Posterior cingulate gyrus (tissue), 11 donors: ENCODE measurements around the gene BICD1.
"Not testable (repeated sequence)": the region's sequence is repeated elsewhere in the genome, so short reads cannot be mapped to it uniquely, and the experiment has no call there.

Source experiments
- DNase-seq, 10 donors: peaks; one replicate each; pipeline versions ENCODE4 v3.0.0 to v3.0.0-alpha.2; 2020 to 2021; ENCODE audit warnings: mixed read lengths in 3 of 10
- intact Hi-C: fragments of 100-400 bp; cut with DNase I; formaldehyde crosslinking; loops from one replicate; pipeline ENCODE4 v1.15.1; 2023

BICD1 gene

DNA sequence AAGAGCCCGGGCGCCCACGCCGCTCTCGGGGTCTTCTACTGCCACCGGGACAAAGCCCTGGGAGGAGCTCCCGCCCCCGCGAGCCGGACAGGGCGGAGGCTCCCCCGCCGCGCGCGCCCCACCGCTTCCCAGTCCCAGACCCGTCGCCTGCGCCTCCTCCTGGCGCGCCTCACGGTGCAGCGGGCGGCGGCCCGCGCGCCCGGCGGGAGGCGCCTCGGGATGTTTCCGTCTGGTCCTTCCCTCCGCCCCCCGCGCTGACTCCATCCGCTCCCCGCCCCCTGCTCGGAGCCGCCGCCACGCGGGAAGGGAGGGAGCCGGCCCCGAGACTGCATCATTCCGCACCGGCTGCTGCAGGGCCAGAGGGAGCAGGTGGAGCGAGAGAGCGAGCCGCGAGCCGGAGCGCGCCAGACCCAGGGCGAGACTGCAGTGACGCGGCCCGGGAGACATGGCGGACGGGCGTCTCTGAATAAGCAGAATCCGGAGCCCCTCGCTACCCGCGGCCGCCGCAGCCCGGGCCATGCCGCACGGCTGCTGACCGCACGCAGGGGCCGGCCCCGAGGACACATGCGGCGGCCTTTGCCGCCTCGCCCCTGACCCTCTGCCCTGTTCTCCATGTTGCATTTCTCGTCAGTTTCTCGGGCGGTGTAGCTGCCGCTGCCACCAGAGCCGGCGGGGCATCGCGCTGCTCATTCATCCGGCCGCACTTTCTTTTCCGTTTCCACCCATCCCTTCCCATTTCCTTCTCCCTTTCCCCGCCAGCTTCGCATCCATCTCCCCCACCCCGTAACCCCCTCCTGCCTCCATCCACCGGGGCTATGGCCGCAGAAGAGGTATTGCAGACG, at the start of gene BICD1:
Gene BICD1 (plus strand): TSS at position 331 of the 842 bp plus-strand sequence. CDS start 485 bp downstream, at position 816.
- DNase-seq = peak; percentile 86 to 98 (median 90)
- intact Hi-C loops = loop anchor here (5.0 kb wide), 2 partner anchors 449 to 514 kb away; partner anchors contain the start of genes DENND5B and ETFBKMT

DNA sequence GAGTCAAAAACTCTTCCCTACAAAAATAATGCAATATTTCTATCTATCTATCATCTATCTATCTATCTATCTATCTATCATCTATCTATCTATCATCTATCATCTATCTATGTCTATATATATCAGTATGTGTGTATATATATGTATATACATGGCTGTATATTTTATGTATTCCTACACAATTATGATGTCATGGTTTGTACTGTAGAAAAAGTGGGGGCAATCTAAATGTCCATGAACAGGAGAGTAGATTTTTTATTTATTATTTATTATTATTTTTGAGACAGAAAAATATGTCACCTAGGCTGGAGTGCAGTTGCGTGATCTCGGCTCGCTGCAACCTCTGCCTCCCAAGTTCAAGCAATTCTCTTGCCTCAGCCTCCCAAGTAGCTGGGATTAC, 45.6 kb upstream of the BICD1 start:
- no peak for DNase-seq
- intact Hi-C loops = loop anchor here (5.0 kb wide), 1 partner anchor 41 kb away; no protein-coding TSS in a partner anchor

DNA sequence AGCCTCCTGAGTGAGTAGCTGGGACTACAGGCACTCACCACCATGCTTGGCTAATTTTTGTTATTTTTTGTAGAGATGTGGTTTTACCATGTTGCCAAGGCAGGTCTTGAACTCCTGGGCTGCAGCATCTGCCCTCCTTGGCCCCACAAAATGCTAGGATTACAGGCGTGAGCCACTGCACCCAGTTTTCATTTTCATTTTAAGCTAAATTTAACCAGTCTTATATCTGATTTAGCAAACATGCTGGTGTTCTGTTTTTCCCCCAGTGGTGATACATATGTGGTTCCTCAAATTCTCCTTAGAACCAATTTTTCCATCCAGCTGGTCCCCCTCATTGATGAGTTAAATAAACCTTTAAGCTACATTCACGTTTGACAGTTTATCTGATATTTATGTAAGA, 43.8 kb upstream of the BICD1 start:
- intact Hi-C loops = loop anchor here (5.0 kb wide), 1 partner anchor 39 kb away; no protein-coding TSS in a partner anchor
- no peak for DNase-seq

DNA sequence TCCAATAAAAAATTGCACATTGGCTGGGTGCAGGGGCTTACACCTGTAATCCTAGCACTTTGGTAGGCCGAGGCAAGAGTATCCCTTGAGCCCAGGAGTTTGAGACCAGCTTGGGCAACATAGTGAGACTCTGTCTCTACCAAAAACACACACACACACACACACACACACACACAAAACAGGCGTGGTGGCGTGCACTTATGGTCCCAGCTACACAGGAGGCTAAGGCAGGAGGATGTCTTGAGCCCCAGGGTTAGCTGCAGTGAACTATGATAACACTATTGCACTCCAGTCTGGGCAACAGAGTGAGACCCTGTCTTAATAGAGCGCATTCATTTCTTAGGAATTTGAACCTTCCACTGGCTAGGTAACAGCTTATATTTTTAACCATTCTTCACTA, 42.9 kb upstream of the BICD1 start:
- intact Hi-C loops = loop anchor here (5.0 kb wide), 1 partner anchor 39 kb away; no protein-coding TSS in a partner anchor
- no peak for DNase-seq

DNA sequence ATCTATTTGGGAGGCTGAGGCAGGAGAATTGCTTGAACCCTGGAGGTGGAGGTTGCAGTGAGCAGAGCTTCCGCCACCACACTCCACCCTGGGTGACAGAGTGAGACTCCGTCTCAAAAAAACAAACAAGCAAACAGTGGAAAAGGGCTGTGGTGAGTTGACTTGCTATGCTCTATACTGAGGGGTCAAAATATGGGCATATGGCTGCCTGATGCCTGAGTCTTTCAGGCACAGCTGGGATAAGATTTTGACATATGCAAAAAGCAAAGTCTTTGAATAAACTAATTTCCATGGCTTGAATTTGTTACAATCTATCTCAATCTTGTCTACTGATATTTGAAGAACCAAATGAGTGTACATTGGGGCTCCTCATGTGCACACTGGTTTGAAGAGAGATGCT, 40.4 kb upstream of the BICD1 start:
- intact Hi-C loops = no loop called here
- DNase-seq = no peak

DNA sequence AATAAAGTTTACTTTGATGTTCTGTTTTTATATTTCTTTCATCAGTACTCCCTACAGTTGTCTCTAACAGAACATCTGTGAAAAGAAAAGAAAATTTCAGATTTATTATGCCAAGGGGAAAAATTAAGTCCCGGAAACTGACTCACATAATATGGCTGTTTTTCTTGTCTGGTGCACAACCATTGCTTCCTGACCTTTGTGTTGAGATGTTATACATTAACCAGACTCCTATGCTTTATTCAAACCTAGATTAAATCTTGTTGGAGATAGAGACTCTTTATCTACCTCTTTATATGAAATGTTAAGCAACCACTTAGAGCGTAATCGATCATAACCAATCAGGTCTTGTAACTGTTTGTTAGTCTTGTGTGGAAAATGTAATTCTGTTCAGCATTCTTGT, 37.6 kb upstream of the BICD1 start:
- intact Hi-C loops = no loop called here

DNA sequence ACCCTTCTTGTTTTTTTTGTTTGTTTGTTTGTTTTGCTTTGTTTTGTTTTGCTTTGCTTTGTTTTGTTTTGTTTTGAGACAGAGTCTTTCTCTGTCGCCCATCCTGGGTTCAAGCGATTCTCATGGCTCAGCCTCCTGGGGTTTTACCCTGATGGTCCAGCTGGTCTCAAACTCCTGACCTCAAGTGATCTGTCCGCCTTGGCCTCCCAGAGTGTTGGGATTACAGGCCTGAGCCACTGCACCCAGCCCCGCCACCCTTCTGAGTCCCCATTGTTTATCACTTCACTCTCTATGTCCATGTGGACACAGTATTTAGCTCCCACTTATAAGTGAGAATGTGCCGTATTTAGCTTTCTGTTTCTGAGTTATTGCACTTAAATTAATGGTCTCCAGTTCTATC, 36.9 kb upstream of the BICD1 start:
- DNase-seq = no peak
- intact Hi-C loops = no loop called here

More for the DNA sequence above, 37.6 kb upstream of the BICD1 start:
- no peak for DNase-seq

DNA sequence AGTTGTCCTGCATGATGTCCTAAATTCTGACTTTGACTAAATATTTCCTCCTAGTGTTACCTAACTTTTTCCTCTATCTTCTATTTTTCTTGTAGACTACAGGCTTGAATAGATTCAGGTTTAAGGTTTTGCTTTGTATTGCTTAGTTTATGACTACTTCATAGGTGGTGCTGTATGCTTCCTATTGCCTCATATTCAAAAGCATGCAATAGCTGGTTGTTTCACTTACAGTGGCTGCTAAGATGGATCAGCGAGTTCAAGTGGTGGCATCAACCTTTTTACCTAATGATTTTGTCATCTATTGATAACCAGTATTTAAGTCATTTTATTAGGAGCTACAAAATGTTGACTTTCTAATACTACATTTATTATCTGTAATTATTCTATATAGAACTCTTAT, 36.3 kb upstream of the BICD1 start:
- intact Hi-C loops = no loop called here
- DNase-seq = no peak

DNA sequence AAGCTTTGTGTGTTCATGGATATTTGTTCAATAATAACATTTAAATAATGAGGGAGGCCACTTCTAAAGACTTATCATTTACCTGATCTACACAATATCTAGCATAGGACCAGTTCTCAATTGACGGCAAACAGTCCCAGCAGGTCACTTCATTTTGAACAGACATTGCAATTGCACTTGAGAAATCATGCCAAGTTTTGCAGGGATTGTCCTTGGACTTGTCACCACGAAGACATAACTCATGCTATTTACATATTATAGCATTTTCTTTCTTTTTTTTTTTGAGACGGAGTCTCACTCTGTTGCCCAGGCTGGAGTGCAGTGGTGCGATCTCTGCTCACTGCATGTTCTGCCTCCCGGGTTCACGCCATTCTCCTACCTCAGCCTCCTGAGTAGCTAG, 34.5 kb upstream of the BICD1 start:
- intact Hi-C loops = no loop called here
- no peak for DNase-seq

DNA sequence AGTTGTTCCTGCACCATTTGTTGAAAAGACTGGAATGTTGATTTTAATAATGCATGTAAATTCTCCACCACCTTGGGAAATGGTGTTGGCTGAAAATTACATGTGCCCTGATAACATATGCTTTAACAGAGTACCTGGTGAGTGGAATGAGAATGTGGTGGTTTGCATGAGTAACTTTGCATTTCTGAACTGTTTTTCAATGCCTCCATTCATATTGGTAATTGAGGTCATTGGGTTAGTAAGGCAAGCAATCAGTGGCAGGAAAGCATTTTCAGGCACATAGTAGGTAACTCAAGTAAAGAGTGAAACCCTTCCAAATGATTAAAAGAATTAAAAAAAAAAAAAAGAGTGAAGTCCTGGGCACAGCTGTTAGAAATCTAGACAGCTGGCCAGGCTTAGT, 32.2 kb upstream of the BICD1 start:
- DNase-seq = no peak
- intact Hi-C loops = no loop called here

DNA sequence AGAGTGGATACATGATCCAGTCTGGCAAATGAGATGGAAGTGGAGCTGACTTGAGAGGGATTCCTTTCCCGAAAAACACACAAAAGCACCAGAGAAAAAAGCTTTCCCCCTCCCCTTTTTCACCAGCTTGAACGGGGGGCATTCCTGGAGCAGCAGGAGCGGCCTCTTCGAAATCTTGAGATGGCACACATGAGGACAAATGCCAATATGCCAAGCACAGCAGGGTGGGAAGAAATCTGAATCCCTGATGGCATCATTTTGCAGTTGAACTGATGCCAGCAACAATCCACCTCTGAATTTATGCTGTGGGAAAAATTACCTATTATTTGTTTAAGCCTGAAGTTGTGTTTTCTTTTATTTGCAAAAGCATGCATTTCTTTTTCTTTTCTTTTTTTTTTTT, 29.7 kb upstream of the BICD1 start:
- intact Hi-C loops = no loop called here
- DNase-seq = no peak

DNA sequence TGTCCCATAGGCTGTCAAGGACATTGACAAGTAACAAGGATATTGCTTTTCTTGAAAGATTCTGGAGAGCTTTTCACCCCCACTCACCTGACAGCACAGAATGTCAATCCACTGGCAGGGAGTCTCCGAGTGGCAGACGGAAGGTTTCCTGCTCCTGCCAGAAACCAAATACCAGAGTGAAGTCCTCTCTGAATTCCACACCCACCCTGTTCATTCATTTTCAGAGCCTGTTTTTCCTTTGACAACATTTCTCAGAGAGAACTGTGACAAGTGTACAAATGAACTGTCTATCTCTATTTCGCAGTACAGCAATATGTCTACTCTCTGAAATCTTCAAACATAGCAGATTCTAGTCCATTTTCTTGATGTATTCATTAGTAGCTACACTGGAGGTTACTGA, 26.2 kb upstream of the BICD1 start:
- DNase-seq = no peak
- intact Hi-C loops = no loop called here

DNA sequence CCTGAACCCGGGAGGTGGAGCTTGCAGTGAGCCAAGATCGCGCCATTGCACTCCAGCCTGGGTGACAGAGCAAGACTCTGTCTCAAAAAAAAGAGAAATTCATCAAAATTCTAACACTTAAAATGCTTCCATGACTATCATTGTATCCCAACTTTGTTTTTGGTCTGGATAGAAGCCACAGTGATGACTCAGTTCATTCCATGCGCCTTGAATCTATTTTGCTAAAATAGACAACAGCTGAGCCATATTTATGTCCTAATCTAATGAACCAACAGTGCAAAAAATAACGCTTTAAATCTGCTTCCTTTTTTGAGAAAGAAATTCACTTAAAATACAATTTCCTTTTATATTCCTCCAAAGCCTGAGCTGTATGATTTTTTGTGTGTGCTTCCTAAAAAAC, 23.2 kb upstream of the BICD1 start:
- intact Hi-C loops = no loop called here

DNA sequence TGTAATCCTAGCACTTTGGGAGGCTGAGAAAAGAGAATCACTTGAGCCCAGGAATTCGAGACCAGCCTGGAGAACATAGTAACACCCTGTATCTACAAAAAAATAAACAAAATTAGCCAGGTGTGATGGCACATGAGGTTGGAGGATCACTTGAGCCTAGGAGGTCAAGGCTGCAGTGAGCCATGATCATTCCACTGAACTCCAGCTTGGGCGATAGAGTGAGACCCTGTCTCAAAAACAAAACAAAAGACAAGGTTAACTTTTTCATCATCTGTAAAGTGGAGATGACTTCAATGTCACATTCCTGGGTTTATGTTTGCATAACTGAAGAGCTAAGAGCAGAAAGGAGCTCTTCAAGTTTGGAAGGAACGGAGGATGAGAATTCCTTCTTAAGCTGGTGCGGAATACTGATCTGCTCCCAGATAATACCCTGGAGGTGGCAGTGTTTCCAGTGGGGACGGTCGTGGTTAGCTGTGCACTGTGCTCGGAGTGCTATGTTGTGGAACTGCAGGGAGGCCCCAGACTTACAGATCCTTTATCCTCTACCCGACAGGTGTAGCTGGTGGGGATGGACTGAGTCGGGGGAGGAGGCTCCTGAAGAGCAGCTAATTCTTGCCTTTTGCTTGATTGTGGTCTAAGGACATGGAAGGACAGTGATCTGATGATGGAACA, 22.5 kb upstream of the BICD1 start:
- no peak for DNase-seq
- intact Hi-C loops = no loop called here

More for the DNA sequence above, 23.2 kb upstream of the BICD1 start:
- no peak for DNase-seq

DNA sequence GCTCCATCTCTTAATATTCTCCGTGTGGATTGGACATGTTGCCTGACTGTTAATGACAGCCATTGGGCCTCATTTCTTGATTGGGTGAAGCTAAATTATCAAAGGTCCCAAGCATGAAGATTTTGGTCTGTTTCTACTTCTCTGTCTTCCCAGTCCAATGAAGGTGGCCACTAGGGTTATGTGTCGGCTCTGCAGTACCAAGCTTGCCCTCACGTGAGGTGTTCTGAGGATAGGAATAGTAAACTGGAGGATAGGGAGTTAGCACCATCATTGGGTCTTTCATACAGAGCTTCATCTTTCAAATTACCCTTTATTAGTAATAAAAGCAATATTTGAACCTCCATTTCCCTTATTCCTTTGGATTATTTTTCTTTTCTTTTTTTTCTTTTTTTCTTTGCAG, 21.9 kb upstream of the BICD1 start:
- intact Hi-C loops = no loop called here
- DNase-seq = no peak

DNA sequence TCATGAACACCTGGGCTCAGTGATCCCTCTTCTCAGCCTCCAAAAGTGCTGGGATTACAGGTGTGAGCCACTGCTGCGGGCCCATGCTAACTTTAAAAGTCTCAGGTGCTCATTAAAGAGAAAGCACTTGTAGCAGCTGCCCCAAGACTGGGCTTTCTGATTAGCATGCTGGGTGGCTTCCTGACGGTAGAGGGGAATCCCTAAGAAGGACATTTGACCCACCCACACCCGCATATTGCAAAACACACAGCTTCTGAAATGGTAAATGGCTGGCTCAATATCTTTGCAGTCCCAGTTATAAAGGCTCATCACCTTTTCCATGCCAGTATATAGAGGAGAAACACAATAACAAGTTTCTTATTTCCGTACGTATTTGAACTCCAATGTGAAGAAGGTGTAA, 19.3 kb upstream of the BICD1 start:
- DNase-seq = no peak
- intact Hi-C loops = no loop called here

DNA sequence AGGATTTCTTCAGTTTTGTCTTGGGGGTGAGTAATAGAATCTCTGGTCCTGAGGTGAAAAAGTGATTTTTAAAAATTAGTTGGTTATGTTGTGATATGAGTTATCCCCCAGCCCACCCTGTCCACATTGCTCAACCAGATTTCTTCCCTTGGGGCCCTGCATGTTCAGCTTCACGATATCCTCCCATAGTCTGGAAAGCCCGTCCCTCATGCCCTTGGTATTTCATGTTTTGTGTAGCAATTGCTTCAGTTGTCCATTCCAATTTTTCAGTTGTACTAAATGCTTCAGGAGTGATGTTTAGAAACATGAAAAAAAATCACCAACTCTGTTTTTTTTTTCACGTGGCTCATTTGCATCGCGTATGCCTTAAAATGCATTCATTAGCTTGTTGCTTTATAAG, 17.5 kb upstream of the BICD1 start:
- intact Hi-C loops = no loop called here
- no peak for DNase-seq

DNA sequence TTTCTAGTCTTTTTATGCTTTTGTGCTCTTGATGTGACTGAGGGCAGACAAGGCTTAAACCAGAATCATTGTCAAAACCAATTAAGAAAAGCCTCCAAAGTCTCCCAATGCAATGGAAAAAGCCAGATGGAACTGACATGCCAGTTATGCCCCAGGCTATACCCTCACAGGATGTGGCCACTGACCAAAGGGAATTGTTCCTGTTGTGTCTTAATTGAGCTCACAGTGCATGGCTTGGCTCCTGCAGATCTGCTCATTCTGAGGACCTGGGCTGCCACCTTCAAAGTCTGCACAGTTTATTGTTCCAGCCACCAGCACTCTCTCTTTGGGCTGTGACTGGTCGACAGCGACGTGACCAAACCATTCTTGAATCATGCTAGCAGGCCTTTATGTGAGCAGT, 17.1 kb upstream of the BICD1 start:
- intact Hi-C loops = no loop called here
- no peak for DNase-seq

DNA sequence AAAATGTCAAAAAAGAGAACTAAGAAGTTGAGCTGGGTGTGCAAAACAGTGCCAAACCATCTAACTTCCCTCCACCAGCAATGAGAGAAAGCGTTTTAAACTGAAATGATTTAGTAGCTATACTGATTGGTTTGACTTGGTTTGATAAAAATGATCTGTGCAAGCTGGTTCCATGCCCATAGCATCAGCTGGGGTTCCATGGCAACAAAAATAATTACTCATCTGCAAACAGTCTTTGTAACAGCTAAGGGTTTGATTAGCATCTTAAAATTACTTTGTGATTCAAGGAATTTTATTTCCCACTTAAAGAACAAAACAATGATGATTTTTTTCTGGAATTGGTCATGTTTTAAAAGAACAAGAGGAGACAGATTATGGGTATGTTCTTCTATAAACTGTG, 15.0 kb upstream of the BICD1 start:
- DNase-seq = no peak
- intact Hi-C loops = no loop called here

DNA sequence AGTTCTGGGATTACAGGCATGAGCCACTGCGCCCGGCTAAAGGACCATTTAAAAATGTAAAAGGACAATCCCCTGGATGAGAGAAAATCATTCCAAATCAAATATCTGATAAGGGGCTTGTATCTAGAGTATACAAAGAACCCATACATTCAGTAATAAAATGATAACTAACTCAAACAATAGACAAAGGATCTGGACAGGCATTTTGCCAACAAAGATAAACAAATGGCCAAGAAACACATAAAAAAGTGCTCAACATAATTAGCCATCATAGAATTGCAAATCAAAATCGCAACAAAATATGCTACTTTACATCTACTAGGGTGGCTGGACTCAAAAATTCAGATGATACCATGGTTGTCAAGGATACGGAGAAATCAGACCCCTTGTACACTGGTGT, 8.5 kb upstream of the BICD1 start:
- intact Hi-C loops = no loop called here
- no peak for DNase-seq

DNA sequence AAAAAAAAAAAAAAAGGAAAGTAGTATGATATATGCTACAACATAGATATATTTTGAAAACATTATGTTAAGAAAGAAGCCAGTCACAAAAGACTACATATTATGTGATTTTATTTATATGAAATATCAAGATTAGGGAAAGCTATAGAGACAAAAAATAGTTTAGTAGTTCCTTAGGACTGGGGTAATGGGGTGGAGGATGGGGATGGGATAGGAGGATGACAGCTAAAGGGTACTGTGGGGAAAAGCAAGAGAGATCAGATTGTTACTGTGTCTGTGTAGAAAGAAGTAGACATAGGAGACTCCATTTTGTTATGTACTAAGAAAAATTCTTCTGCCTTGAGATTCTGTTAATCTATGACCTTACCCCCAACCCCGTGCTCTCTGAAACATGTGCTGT, 7.4 kb upstream of the BICD1 start:
- intact Hi-C loops, DNase-seq: not testable (repeated sequence)

DNA sequence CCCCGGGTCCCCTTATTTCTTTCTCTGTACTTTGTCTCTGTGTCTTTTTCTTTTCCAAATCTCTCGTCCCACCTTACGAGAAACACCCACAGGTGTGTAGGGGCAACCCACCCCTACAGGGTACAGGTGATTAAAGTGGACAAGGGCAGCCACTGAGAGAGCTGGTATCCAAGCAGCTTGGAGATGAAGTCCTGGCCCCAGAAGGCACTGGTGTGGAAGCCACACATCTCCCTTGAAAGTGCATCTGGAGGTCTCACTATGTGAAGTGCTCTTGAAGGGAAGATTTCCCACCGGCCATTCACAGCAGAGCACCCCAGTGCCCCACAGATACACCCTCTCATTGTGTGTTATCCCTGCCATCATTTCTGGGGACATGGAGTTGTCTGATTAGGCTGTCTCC, 6.3 kb upstream of the BICD1 start:
- intact Hi-C loops = loop anchor here (5.0 kb wide), 1 partner anchor 38 kb away; no protein-coding TSS in a partner anchor
- no peak for DNase-seq
